ENCODE measurements around the gene CLEC7A.

The CLEC7A gene

GRCh38 chr12:10126413-10126812 is 3.6 kb downstream of the CLEC7A start:
- no peak for ATAC-seq (replicated peaks)
- Mint-ChIP-seq H3K27me3 (peaks cover 20 to 31% of the 10 kb centered on the region in 2 donors), H3K36me3 (ENCODE audit: insufficient read depth) (no peaks in the 10 kb centered on the region), H3K4me1 (ENCODE audit: low read depth in 2 of 2) (no peaks in the 10 kb centered on the region), H3K27ac (no peak overlapping the region), H3K4me3 (no peak overlapping the region), H3K9me3 (no peaks in the 10 kb centered on the region)
- DNase-seq, result no peak

- H3K27ac Mint-ChIP-seq, result no peak overlapping the region
- no peaks in the 10 kb centered on the region for H3K4me1 Mint-ChIP-seq (ENCODE audit: low read depth in 2 of 2)
These were observed 7.3 kb downstream of the CLEC7A start for GRCh38 chr12:10122689-10123088.

GRCh38 chr12:10121278-10121677 is 8.7 kb downstream of the CLEC7A start:
- DNase-seq, result no peak
- H3K36me3 Mint-ChIP-seq (ENCODE audit: insufficient read depth), result no peaks in the 10 kb centered on the region
- H3K9me3 Mint-ChIP-seq, result no peaks in the 10 kb centered on the region
- no peak for ATAC-seq (replicated peaks)
- H3K27me3 Mint-ChIP-seq, result peaks cover 0 to 3% of the 10 kb centered on the region in 2 donors
- H3K27ac Mint-ChIP-seq, result no peak overlapping the region
- no peak overlapping the region for H3K4me3 Mint-ChIP-seq
- no peaks in the 10 kb centered on the region for H3K4me1 Mint-ChIP-seq (ENCODE audit: low read depth in 2 of 2)

More at GRCh38 chr12:10122689-10123088, 7.3 kb downstream of the CLEC7A start:
- ATAC-seq (replicated peaks) (no peak), DNase-seq (no peak)
- Mint-ChIP-seq H3K9me3 (no peaks in the 10 kb centered on the region), H3K4me3 (no peak overlapping the region), H3K36me3 (ENCODE audit: insufficient read depth) (no peaks in the 10 kb centered on the region), H3K27me3 (peaks cover 6 to 12% of the 10 kb centered on the region in 2 donors)

GRCh38 chr12:10119066-10119465 is 10.9 kb downstream of the CLEC7A start:
- H3K36me3 Mint-ChIP-seq (ENCODE audit: insufficient read depth), result no peaks in the 10 kb centered on the region
- H3K4me3 Mint-ChIP-seq, result no peak overlapping the region
- no peaks in the 10 kb centered on the region for H3K9me3 Mint-ChIP-seq
- H3K4me1 Mint-ChIP-seq (ENCODE audit: low read depth in 2 of 2), result no peaks in the 10 kb centered on the region
- no peak overlapping the region for H3K27ac Mint-ChIP-seq
- ATAC-seq (replicated peaks) (no peak), DNase-seq (no peak)
- no peaks in the 10 kb centered on the region for H3K27me3 Mint-ChIP-seq

GRCh38 chr12:10115890-10116289 is 14.1 kb downstream of the CLEC7A start:
- Mint-ChIP-seq H3K27ac (no peak overlapping the region), H3K4me1 (ENCODE audit: low read depth in 2 of 2) (no peaks in the 10 kb centered on the region), H3K27me3 (peaks cover 11 to 17% of the 10 kb centered on the region in 2 donors), H3K9me3 (no peaks in the 10 kb centered on the region), H3K36me3 (ENCODE audit: insufficient read depth) (no peaks in the 10 kb centered on the region), H3K4me3 (no peak overlapping the region)
- ATAC-seq (replicated peaks) (no peak), DNase-seq (no peak)

- Mint-ChIP-seq H3K27ac (no peak overlapping the region), H3K27me3 (peaks cover 14 to 20% of the 10 kb centered on the region in 2 donors), H3K4me3 (no peak overlapping the region), H3K4me1 (ENCODE audit: low read depth in 2 of 2) (no peaks in the 10 kb centered on the region), H3K9me3 (no peaks in the 10 kb centered on the region), H3K36me3 (ENCODE audit: insufficient read depth) (no peaks in the 10 kb centered on the region)
- DNase-seq (no peak), ATAC-seq (replicated peaks) (no peak)
These were observed 14.7 kb downstream of the CLEC7A start for GRCh38 chr12:10115311-10115710.

- Mint-ChIP-seq H3K27ac (no peak overlapping the region), H3K36me3 (ENCODE audit: insufficient read depth) (no peaks in the 10 kb centered on the region), H3K4me3 (no peak overlapping the region), H3K27me3 (peaks cover 20 to 27% of the 10 kb centered on the region in 2 donors), H3K9me3 (no peaks in the 10 kb centered on the region), H3K4me1 (ENCODE audit: low read depth in 2 of 2) (no peaks in the 10 kb centered on the region)
- DNase-seq (no peak), ATAC-seq (replicated peaks) (no peak)
These were observed 16.1 kb downstream of the CLEC7A start for GRCh38 chr12:10113920-10114319.

- DNase-seq (no peak), ATAC-seq (replicated peaks) (no peak)
- H3K27me3 Mint-ChIP-seq, result peaks cover 21 to 36% of the 10 kb centered on the region in 2 donors
- no peaks in the 10 kb centered on the region for H3K36me3 Mint-ChIP-seq (ENCODE audit: insufficient read depth)
- no peak overlapping the region for H3K27ac Mint-ChIP-seq
- no peak overlapping the region for H3K4me3 Mint-ChIP-seq
- no peaks in the 10 kb centered on the region for H3K4me1 Mint-ChIP-seq (ENCODE audit: low read depth in 2 of 2)
- H3K9me3 Mint-ChIP-seq, result no peaks in the 10 kb centered on the region
These were observed 16.9 kb downstream of the CLEC7A start for GRCh38 chr12:10113075-10113474.

GRCh38 chr12:10111451-10111850 is 18.5 kb downstream of the CLEC7A start:
- no peaks in the 10 kb centered on the region for H3K9me3 Mint-ChIP-seq
- DNase-seq (no peak), ATAC-seq (replicated peaks) (no peak)
- peaks cover 37 to 50% of the 10 kb centered on the region in 2 donors for H3K27me3 Mint-ChIP-seq
- no peaks in the 10 kb centered on the region for H3K4me1 Mint-ChIP-seq (ENCODE audit: low read depth in 2 of 2)
- H3K36me3 Mint-ChIP-seq (ENCODE audit: insufficient read depth), result no peaks in the 10 kb centered on the region
- no peak overlapping the region for H3K4me3 Mint-ChIP-seq
- no peak overlapping the region for H3K27ac Mint-ChIP-seq

GRCh38 chr12:10110256-10110844 is 19.6 kb downstream of the CLEC7A start:
- H3K4me1 Mint-ChIP-seq (ENCODE audit: low read depth in 2 of 2), result no peaks in the 10 kb centered on the region
- DNase-seq (no peak), ATAC-seq (replicated peaks) (no peak)
- no peaks in the 10 kb centered on the region for H3K36me3 Mint-ChIP-seq (ENCODE audit: insufficient read depth)
- no peaks in the 10 kb centered on the region for H3K9me3 Mint-ChIP-seq
- H3K4me3 Mint-ChIP-seq, result no peak overlapping the region
- H3K27me3 Mint-ChIP-seq, result peaks cover 48 to 61% of the 10 kb centered on the region in 2 donors
- no peak overlapping the region for H3K27ac Mint-ChIP-seq

GRCh38 chr12:10102322-10102721 is 27.7 kb downstream of the CLEC7A start:
- Mint-ChIP-seq H3K4me3 (no peak overlapping the region), H3K27ac (no peak overlapping the region), H3K4me1 (ENCODE audit: low read depth in 2 of 2) (peaks cover 0 to 2% of the 10 kb centered on the region in 2 donors), H3K9me3 (no peaks in the 10 kb centered on the region), H3K36me3 (ENCODE audit: insufficient read depth) (no peaks in the 10 kb centered on the region), H3K27me3 (peaks cover 51 to 65% of the 10 kb centered on the region in 2 donors)
- no peak for DNase-seq
- no peak for ATAC-seq (replicated peaks)

GRCh38 chr12:10101648-10102220 is 28.3 kb downstream of the CLEC7A start:
- Mint-ChIP-seq H3K4me1 (ENCODE audit: low read depth in 2 of 2) (peaks cover 0 to 2% of the 10 kb centered on the region in 2 donors), H3K36me3 (ENCODE audit: insufficient read depth) (no peaks in the 10 kb centered on the region), H3K4me3 (no peak overlapping the region), H3K27me3 (peaks cover 45 to 59% of the 10 kb centered on the region in 2 donors), H3K9me3 (no peaks in the 10 kb centered on the region), H3K27ac (no peak overlapping the region)
- DNase-seq (no peak), ATAC-seq (replicated peaks) (no peak)

- Mint-ChIP-seq H3K4me3 (no peak overlapping the region), H3K9me3 (no peaks in the 10 kb centered on the region), H3K27me3 (peaks cover 38 to 53% of the 10 kb centered on the region in 2 donors), H3K4me1 (ENCODE audit: low read depth in 2 of 2) (peaks cover 0 to 2% of the 10 kb centered on the region in 2 donors), H3K36me3 (ENCODE audit: insufficient read depth) (no peaks in the 10 kb centered on the region), H3K27ac (no peak overlapping the region)
- DNase-seq (no peak), ATAC-seq (replicated peaks) (no peak)
These were observed 28.9 kb downstream of the CLEC7A start for GRCh38 chr12:10101042-10101579.

GRCh38 chr12:10098791-10099190 is 31.2 kb downstream of the CLEC7A start, which contains the start of gene CLEC1A:
Gene CLEC1A (minus strand): TSS chr12:10098985. CDS start chr12:10098922, 63 bp downstream.
- ATAC-seq (replicated peaks), result no peak
- H3K9me3 Mint-ChIP-seq, result no peaks in the 10 kb centered on the region
- H3K27ac Mint-ChIP-seq, result no peak within 1 kb of the TSS
- peaks cover 19 to 29% of the 10 kb centered on the region in 2 donors for H3K27me3 Mint-ChIP-seq
- H3K36me3 Mint-ChIP-seq (ENCODE audit: insufficient read depth), result no peaks in the 10 kb centered on the region
- H3K4me1 Mint-ChIP-seq (ENCODE audit: low read depth in 2 of 2), result peaks cover 0 to 2% of the 10 kb centered on the region in 2 donors
- H3K4me3 Mint-ChIP-seq, result no peak within 1 kb of the TSS
- no peak for DNase-seq
